AG10803 (cell line): ENCODE results near the gene DISP3.

ENCODE experiments used
- DNase-seq: peaks from one replicate; pipeline ENCODE4 v3.0.0; 2010; ENCODE audit warnings: low read depth
- H3K4me3 ChIP-seq: 2 replicates; pipeline ENCODE4 v1.5.1; 2011; ENCODE audit warnings: mild to moderate bottlenecking, low read length, control low read depth
- CTCF ChIP-seq: conservative IDR thresholded peaks from 2 replicates; pipeline ENCODE4 v1.5.1; 2011; ENCODE audit warnings: mild to moderate bottlenecking, low read length, control low read depth, inconsistent platforms

DISP3 gene

GRCh38 chr1:11521582-11522399 lies 42.8 kb downstream of the DISP3 start:
- TF ChIP-seq CTCF = no peak
- no peak overlapping the region for H3K4me3 ChIP-seq

GRCh38 chr1:11522400-11523235 lies 43.7 kb downstream of the DISP3 start:
- H3K4me3 ChIP-seq = no peak overlapping the region
- DNase-seq = no peak
- TF ChIP-seq CTCF = no peak

More at GRCh38 chr1:11521582-11522399, 42.8 kb downstream of the DISP3 start:
- no peak for DNase-seq

GRCh38 chr1:11523261-11523660 lies 44.3 kb downstream of the DISP3 start:
- DNase-seq = no peak
- no peak for TF ChIP-seq CTCF
- H3K4me3 ChIP-seq = no peak overlapping the region

DNA sequence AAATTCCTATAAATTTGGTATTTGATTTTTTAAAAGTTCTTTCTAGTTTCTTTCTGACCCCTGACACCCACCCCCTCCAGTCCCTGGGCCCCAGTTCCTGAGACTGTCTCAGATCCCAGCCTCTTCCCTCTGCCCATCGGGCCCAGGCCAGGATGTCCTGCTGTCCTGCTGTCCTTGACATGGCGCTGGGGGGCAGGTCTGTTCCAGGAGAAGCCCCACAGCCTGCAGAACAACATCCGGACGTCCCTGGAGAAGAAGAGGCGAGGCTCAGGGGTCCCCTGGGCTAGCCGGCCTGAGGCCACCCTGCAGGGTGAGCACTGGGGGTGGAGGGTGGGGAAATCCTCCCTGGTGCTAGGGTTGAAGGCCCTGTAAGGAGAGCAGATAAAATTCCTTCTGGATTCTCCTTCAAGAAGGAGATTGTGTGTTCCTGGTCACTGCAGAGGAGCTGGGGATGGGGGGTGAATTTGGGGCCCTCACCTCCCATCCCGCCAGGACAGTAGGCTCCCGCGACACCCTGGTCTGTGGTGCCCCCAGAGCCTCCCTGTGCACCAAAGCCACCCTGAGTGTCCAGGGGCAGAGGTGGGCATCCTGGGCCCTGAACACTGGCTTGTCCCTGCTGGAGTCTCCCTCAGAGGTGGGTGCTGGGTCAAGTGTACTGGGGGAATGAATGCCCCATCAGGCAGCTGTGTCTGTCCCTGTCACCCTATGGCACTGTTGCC lies 45.0 kb downstream of the DISP3 start:
- TF ChIP-seq CTCF = no peak
- DNase-seq = no peak
- no peak overlapping the region for H3K4me3 ChIP-seq

GRCh38 chr1:11524465-11525150 lies 45.7 kb downstream of the DISP3 start:
- DNase-seq = no peak
- TF ChIP-seq CTCF = no peak
- H3K4me3 ChIP-seq = no peak overlapping the region

DNA sequence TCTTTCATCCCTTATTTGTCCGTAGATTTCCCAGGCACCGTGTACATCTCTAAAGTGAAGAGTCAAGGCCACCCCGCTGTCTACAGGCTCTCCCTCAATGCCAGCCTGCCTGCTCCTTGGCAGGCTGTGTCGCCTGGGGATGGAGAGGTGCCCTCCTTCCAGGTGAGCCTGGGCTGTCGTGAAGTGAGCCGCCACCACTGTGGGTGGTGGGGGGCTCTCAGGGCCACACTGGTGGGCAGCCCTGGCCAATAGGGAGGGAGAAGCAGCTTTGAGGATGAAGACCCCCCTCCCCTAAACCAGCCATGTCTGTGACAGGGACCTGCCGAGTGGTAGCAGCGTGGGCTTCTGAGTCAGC lies 46.2 kb downstream of the DISP3 start:
- no peak for TF ChIP-seq CTCF
- DNase-seq = no peak
- no peak overlapping the region for H3K4me3 ChIP-seq
